Nephron progenitor cell (in vitro differentiated cells): ENCODE results near the gene ZG16B.

Experiments used
- DNase-seq: peaks from one replicate; pipeline ENCODE4 v3.0.0; 2021
- H3K27ac Mint-ChIP-seq: 2 replicates; pipeline ENCODE4 v1.8.0; 2021; ENCODE audit warnings: mild to moderate bottlenecking, moderate library complexity, mixed read lengths
- H3K27me3 Mint-ChIP-seq: 2 replicates; pipeline ENCODE4 v1.8.0; 2021; ENCODE audit warnings: mild to moderate bottlenecking, low read depth, mixed read lengths; ENCODE audit not compliant: poor library complexity
- H3K36me3 Mint-ChIP-seq: 2 replicates; pipeline ENCODE4 v1.8.0; 2021; ENCODE audit warnings: low read depth, mixed read lengths
- H3K4me1 Mint-ChIP-seq: 2 replicates; pipeline ENCODE4 v1.8.0; 2021; ENCODE audit warnings: mixed read lengths
- H3K4me3 Mint-ChIP-seq: 2 replicates; pipeline ENCODE4 v1.8.0; 2021; ENCODE audit warnings: mild to moderate bottlenecking, moderate library complexity, mixed read lengths
- H3K9me3 Mint-ChIP-seq: 2 replicates; pipeline ENCODE4 v1.8.0; 2021; ENCODE audit warnings: mild to moderate bottlenecking, moderate library complexity, mixed read lengths
- TF ChIP-seq, protein P1 (sequence below): fragments of 200-600 bp; sonication (generic); IDR thresholded peaks from 2 replicates; pipeline ENCODE4 v1.5.0; 2021; ENCODE audit warnings: antibody characterized with exemption

Gene ZG16B

DNA sequence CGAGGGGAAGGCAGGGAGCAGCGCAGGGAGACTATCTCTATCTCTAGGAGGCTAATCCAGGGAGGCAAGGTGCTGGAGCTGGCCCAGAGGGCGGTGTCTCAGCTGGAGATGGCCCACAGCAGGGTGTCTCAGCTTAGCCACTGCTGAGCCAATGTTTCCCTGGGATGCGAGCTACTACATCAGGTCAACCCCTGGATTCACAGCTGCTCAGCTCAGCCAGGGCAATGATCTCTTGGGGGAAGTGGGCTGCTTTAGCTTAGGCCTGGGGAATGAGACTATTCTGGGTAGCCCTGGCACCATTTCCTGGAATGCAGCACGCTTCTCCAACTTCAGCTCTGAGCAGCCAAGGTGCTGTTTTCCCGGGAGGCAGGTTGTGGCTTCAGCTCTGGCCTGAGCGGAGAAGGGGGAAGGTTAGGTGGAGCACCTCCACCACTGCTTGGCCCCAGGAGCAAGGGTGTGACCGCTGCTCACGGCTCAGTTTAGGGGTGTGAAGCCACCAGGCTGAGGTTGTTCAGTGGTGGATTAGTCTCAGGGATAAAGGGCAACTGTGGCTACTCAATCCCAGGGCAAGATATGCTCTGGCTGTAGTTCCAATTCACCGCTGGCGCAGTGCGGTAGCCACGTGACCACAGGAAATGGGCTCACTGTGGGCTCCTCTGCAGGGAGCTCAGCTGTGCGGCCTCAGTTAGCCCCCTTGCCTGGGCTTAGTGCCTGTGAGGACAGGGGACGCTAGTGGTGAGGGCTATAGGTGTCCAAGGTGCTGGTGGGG lies 18.2 kb upstream of the ZG16B start:
- TF ChIP-seq, protein P1, sequence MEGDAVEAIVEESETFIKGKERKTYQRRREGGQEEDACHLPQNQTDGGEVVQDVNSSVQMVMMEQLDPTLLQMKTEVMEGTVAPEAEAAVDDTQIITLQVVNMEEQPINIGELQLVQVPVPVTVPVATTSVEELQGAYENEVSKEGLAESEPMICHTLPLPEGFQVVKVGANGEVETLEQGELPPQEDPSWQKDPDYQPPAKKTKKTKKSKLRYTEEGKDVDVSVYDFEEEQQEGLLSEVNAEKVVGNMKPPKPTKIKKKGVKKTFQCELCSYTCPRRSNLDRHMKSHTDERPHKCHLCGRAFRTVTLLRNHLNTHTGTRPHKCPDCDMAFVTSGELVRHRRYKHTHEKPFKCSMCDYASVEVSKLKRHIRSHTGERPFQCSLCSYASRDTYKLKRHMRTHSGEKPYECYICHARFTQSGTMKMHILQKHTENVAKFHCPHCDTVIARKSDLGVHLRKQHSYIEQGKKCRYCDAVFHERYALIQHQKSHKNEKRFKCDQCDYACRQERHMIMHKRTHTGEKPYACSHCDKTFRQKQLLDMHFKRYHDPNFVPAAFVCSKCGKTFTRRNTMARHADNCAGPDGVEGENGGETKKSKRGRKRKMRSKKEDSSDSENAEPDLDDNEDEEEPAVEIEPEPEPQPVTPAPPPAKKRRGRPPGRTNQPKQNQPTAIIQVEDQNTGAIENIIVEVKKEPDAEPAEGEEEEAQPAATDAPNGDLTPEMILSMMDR: no peak
- Mint-ChIP-seq H3K9me3 (peaks cover 21% of the 10 kb centered on the region), H3K36me3 (no peaks in the 10 kb centered on the region), H3K4me1 (peaks cover 6% of the 10 kb centered on the region), H3K4me3 (no peak overlapping the region), H3K27ac (no peak overlapping the region), H3K27me3 (peaks cover 67% of the 10 kb centered on the region)
- DNase-seq: no peak

DNA sequence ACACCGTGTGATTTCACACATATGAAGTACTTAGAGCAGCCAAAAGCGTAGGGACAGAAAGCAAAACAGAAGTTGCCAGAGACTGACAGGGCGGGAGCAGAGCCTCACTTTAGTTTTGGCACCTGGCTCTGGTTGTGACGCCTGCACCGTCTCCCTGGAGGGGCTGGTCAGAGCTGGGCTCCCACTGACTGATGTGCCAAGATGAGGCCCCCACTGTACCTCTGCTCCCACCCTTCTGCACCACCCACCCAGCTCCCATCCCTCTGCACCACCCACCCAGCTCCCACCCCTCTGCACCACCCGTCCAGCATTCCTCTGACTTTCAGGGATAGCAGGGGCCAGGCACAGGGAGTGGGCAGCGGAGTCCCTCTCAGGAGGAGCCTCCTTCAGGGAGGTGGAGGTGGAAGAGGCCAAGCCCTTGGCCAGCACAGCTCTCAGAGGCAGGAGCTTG lies 16.3 kb upstream of the ZG16B start:
- H3K36me3 Mint-ChIP-seq: no peaks in the 10 kb centered on the region
- H3K27me3 Mint-ChIP-seq: peaks cover 54% of the 10 kb centered on the region
- H3K4me1 Mint-ChIP-seq: peaks cover 6% of the 10 kb centered on the region
- H3K4me3 Mint-ChIP-seq: no peak overlapping the region
- H3K27ac Mint-ChIP-seq: no peak overlapping the region
- peaks cover 8% of the 10 kb centered on the region for H3K9me3 Mint-ChIP-seq
- TF ChIP-seq, protein P1: no peak
- no peak for DNase-seq

DNA sequence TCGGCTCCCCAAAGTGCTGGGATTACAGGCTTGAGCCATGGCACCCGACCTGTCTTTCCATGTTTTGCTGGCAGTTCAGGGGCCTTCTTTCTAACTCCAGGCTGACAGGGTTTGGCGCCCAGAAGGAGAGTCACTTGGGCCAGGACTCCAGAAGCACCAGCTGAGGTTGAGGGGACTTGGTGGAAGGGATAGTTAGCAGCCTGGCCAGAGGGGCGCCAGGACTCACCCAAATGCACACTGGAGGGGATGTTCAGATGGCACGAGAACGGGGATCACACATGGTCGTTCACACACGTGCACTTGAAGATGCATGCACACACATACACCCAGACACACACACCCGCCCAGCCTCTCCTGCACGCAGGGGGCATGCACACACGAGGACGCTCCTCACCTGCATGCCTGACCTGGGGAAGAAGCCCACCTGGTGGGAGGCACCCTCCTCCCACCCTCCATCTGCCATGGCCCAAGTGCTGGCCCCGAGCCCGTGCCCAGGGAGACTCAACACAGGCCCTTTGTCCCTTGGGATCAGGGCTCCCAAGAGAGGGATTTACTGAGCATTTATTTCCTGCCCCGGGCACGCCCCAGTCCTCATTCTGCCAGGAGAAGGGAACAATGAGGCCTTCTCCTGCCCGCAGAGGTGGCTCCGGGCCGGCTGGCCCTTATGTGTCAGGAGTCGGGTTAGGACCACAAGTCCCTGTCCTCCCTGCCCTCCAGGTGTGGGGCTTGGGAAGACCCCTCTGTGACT lies 15.4 kb upstream of the ZG16B start:
- Mint-ChIP-seq H3K9me3 (no peaks in the 10 kb centered on the region), H3K4me1 (peaks cover 6% of the 10 kb centered on the region), H3K4me3 (no peak overlapping the region), H3K27me3 (peaks cover 46% of the 10 kb centered on the region), H3K27ac (no peak overlapping the region), H3K36me3 (no peaks in the 10 kb centered on the region)
- TF ChIP-seq, protein P1: no peak
- no peak for DNase-seq

DNA sequence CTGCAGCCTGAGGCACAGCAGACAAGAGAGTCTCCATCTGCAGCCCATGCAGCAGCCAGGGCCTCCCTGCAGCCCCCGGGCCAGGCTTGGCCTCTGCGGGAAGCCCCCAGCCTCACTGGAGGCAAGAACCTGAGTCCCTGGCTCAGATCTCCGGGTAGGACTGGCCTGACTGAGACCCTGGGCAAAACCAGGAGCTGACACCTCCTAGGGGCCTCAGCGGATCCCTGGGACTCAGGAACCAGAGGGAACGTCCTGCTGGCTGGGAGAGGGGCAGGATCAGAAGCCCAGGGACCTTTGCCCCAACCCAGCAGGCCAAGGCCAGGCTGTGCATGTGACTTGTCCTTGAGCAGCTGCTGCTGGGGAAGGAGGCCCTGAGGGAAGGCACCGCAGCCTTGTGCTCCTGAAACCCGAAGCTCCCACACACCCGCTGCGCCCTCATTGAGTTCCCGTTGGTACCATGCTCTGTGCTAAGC lies 14.8 kb upstream of the ZG16B start:
- H3K9me3 Mint-ChIP-seq: no peaks in the 10 kb centered on the region
- H3K27me3 Mint-ChIP-seq: peaks cover 40% of the 10 kb centered on the region
- H3K4me3 Mint-ChIP-seq: no peak overlapping the region
- H3K4me1 Mint-ChIP-seq: peaks cover 6% of the 10 kb centered on the region
- DNase-seq: no peak
- TF ChIP-seq, protein P1: no peak
- no peaks in the 10 kb centered on the region for H3K36me3 Mint-ChIP-seq
- H3K27ac Mint-ChIP-seq: no peak overlapping the region

DNA sequence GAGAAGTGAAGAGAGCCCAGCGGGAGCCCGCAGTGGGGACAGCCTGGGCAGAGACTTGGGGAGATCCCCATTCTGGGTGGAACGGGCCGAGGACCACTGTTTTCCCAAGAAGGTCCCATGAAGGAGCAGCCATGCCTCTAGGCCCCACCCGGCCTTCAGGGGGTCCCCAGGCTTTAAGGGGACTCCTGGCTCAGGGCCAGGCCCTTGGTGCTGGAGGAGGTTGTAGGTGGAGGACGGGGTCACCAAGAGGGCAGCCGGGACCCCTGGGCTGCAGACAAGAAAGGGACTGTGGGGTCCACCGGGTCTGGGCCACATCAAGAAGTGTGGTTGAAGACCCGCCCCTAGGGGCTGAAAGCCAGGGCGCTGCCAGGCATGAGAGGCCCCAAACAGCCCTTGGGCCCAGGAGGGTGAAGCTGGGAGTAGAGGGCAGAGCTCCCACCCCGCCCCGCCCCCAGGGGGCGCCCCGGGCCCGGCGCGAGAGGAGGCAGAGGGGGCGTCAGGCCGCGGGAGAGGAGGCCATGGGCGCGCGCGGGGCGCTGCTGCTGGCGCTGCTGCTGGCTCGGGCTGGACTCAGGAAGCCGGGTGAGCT lies 13.3 kb upstream of the ZG16B start, which contains the start of gene PRSS21:
Gene PRSS21 (plus strand): TSS at position 487 of the 589 bp plus-strand sequence. CDS start 32 bp downstream, at position 519.
- DNase-seq: no peak
- Mint-ChIP-seq H3K27me3 (peaks cover 33% of the 10 kb centered on the region), H3K9me3 (no peaks in the 10 kb centered on the region), H3K4me1 (peaks cover 6% of the 10 kb centered on the region), H3K27ac (no peak within 1 kb of the TSS), H3K4me3 (no peak within 1 kb of the TSS), H3K36me3 (no peaks in the 10 kb centered on the region)
- TF ChIP-seq, protein P1: no peak
